ENCODE results near the gene SLC8A2. TPM values are rescaled to one million over a fixed set of nuclear protein-coding genes. Genes with fewer than 3 reads are reported as not detected.

Gene SLC8A2
- total RNA-seq, 1 donor: not detected

DNA sequence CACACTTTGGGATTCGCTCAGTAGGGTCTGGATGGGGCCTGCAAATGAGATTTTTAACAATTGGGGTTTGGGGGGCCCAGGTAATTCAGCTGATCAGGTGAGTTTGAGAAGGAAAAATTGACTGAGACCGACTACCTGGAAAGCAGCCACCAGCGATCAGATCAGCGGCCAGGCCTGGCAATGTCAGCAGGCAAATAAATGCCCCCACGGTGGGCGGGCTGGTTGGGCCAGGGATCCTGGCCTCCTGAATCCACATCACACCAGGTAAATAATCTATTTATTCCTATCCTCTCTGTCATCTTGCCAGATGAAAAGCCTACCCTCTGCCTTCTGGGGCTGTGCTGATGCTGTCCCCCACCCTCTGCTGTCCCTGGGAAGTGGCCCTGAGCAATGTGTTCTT is 33.8 kb upstream of the SLC8A2 start:
- no peak for DNase-seq (ENCODE audit: low read depth)
- TF ChIP-seq, protein P1, sequence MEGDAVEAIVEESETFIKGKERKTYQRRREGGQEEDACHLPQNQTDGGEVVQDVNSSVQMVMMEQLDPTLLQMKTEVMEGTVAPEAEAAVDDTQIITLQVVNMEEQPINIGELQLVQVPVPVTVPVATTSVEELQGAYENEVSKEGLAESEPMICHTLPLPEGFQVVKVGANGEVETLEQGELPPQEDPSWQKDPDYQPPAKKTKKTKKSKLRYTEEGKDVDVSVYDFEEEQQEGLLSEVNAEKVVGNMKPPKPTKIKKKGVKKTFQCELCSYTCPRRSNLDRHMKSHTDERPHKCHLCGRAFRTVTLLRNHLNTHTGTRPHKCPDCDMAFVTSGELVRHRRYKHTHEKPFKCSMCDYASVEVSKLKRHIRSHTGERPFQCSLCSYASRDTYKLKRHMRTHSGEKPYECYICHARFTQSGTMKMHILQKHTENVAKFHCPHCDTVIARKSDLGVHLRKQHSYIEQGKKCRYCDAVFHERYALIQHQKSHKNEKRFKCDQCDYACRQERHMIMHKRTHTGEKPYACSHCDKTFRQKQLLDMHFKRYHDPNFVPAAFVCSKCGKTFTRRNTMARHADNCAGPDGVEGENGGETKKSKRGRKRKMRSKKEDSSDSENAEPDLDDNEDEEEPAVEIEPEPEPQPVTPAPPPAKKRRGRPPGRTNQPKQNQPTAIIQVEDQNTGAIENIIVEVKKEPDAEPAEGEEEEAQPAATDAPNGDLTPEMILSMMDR (IDR thresholded peaks at IDR 0.05; ENCODE audit: insufficient read depth, low read length): no peak
- H3K4me3 ChIP-seq (ENCODE audit: low read depth, low read length): no peak overlapping the region

DNA sequence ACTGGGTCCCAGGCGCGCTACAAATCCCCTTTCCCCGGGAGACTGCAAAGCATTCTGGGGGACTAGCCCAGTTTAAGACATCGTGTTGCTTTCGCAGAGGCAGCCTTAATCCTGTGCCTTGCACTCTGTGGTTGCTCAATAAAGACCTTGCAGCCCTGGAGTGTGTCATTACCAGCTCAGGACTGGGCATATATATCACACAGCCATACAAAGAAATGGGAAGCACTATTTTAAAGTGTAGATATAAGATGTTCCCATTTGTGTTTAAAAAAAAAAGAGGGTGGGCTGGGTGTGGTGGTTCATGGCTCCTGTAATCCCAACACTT is 32.1 kb upstream of the SLC8A2 start:
- no peak for DNase-seq (ENCODE audit: low read depth)

DNA sequence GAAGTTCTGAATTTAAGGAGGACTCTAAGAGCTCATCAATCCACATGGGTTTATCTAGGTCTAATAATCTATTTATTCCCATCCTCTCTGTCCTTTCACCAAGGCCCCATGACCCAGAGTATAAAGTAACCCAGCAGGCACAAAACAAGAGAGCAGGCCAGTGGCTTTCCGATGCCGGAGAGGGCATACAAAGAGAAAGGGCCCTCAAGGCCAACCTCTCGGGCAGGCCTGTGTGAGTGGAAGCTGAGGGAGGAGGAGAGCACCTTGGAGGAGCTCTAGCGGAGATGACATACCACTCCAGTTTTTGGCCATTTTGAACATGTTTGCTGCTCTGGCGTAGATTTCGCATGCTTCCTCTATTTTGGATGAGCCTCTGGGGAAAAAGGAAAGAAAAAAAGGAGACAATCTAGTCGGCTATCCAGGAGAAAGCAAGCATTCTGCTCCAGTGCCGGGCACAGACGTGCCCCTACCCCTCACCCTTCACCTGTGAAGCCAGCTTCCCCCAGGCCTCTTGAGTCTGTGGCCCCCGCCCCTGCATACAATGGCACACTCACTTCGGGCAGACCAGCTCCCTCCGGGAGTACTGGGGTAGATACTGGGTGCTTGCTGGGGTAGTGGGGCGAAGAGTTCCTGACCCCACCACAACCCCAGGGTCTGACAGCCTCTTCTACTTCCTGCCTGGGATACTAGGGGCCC is 31.6 kb upstream of the SLC8A2 start:
- H3K4me3 ChIP-seq (ENCODE audit: low read depth, low read length): no peak overlapping the region
- TF ChIP-seq, protein P1 (IDR thresholded peaks at IDR 0.05; ENCODE audit: insufficient read depth, low read length): no peak
- DNase-seq (ENCODE audit: low read depth): no peak

More for the DNA sequence above, 32.1 kb upstream of the SLC8A2 start:
- no peak overlapping the region for H3K4me3 ChIP-seq (ENCODE audit: low read depth, low read length)
- TF ChIP-seq, protein P1 (IDR thresholded peaks at IDR 0.05; ENCODE audit: insufficient read depth, low read length): no peak

DNA sequence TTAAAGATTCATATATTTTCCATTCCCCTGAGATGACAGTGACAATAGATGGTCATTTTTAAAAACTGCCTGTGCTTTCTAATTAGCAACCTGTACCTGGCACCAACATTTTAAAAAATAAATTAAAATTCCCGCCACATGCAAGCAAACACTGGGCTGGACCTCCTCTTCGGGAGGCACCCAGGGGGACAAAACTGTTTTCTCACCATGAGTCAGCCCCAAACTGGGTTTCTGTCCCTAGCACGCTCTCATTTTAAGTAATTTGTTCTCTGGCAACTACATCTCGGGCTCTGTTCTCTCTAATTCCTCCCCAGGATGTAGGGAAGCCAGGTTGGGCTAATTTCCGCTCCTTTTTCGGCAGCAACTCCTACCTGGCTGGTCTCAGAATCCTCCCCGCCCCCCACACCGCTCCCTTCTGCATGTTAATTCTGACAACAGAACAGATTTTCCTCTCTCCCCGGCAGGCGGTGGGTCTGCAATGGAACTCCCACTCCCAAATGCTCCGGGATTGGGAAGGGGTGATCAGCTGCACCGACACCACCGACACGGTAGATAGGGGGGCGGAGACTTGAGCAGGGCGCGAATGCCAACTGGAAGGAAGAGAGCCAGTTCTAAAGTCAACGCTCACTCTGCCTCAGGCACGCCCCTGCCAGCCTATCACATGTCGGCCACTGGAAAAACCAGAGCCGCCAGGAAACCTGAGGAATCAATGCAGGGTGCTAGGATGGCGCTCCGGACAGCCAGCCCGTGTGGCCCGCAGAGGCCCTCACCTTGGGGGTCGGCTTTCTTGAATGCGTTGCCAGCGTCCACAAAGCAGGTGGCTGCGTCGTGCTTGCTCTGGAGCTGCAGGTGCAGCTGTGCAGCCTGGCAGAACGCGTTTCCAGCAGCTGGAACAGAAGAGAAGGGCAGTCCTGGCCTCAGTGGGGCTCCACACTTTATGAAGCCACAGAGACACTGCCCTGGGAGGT is 28.5 kb upstream of the SLC8A2 start:
- no peak for DNase-seq (ENCODE audit: low read depth)

DNA sequence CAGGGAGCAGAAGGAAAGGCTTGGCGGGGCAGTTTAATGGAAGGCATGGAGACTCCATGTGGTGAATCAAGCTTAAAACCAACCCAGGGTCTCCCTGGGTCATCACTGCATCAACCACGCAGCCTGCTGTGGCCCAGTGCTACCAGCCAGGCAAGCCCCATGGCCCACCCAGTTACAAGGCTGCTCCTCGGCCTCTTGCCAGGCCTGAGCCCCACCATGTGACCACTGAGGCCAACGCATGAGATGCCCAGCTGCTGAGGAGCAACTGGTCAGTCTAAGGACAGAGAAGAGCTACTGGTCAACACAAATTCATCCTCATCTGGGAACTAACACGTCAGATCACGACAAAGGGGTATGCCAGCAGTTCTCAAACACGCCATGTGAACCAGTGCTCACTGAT is 27.7 kb upstream of the SLC8A2 start:
- TF ChIP-seq, protein P1 (IDR thresholded peaks at IDR 0.05; ENCODE audit: insufficient read depth, low read length): no peak
- DNase-seq (ENCODE audit: low read depth): no peak

More for the DNA sequence above, 28.5 kb upstream of the SLC8A2 start:
- TF ChIP-seq, protein P1 (IDR thresholded peaks at IDR 0.05; ENCODE audit: insufficient read depth, low read length): no peak
- H3K4me3 ChIP-seq (ENCODE audit: low read depth, low read length): no peak overlapping the region

DNA sequence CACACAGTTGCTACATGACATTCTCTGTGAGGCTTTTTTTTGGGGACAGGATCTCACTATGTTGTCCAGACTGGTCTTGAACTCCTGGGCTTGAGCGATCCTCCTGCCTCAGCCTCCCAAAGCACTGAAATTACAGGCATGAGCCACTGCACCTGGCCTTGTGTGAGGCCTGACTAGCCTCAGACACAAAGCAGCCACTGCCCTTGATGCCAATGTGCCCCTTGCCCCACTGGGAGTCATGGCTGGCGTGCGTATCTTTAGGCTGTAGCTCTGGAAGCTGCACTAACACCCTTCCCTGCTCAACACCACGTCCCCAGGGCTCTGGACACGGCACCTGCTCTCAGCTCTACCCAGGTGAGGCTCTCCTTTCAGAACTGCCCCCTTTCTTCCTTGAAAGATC is 26.9 kb upstream of the SLC8A2 start:
- no peak for DNase-seq (ENCODE audit: low read depth)
- TF ChIP-seq, protein P1 (IDR thresholded peaks at IDR 0.05; ENCODE audit: insufficient read depth, low read length): no peak
- no peak overlapping the region for H3K4me3 ChIP-seq (ENCODE audit: low read depth, low read length)

More for the DNA sequence above, 27.7 kb upstream of the SLC8A2 start:
- H3K4me3 ChIP-seq (ENCODE audit: low read depth, low read length): no peak overlapping the region
